GM03348 (cell line): ENCODE data around the gene PRCP.
A peak's percentile ranks its signal among the peaks of the same experiment; 100 is the strongest.

ENCODE experiments used
- DNase-seq: peaks from one replicate; pipeline ENCODE4 v3.0.0; 2012; ENCODE audit warnings: low spot score

PRCP gene

DNA sequence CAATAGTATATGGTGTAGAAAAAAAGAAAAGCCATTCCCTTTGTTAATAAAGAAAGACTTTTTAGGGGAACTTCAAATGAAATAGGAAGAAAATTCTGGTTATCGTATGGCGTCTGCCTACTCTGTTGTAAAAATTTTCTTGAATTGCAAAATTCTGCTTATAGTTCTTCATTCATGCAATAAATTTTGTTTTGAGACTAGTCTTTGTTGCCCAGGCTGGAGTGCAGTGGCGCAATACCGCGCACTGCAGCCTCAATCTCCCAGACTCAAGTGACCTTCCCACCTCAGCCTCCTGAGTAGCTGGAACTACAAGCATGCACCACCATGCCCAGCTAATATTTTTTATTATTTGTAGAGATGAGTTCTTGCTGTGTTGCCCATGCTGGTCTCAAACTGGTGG, 7.1 kb upstream of the PRCP start:
- DNase-seq = no peak

DNA sequence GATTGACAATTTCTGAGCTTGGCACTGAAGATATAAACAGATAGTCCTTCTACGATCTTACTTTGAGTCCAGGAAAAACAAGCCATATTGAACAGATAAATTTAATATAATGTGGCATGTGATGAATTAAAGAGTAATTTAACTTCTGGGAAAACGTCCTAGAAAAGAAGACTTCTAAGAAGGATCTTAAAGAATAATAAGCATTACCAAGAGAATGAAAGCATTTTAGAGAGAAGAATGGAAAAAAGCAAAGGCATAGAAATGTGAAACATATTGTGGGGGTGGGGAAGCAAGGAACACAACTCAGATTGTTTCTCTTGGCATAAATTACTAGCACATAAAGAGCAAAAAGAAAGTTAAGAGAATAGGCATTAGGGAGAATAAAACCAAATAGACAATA, 6.7 kb upstream of the PRCP start:
- DNase-seq = no peak

DNA sequence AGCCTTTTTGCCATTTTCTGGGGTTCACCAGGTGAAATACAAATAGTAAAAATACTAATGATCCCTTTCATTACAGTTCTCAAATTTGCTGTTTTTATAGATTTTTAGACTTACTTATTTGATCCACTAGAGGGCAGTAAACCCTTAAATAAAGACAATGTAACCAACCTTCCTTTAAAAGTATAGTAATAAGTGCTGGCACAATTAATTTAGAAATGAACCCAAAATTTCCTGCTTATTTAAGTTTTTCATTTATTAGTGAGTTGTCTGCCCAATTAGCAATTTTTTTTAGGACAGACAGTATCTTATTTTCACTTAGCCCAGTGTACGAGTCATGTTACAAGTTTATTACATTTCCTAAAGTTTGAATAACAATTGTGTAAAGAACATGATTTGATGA, 6.0 kb upstream of the PRCP start:
- peak; percentile 39 for DNase-seq

DNA sequence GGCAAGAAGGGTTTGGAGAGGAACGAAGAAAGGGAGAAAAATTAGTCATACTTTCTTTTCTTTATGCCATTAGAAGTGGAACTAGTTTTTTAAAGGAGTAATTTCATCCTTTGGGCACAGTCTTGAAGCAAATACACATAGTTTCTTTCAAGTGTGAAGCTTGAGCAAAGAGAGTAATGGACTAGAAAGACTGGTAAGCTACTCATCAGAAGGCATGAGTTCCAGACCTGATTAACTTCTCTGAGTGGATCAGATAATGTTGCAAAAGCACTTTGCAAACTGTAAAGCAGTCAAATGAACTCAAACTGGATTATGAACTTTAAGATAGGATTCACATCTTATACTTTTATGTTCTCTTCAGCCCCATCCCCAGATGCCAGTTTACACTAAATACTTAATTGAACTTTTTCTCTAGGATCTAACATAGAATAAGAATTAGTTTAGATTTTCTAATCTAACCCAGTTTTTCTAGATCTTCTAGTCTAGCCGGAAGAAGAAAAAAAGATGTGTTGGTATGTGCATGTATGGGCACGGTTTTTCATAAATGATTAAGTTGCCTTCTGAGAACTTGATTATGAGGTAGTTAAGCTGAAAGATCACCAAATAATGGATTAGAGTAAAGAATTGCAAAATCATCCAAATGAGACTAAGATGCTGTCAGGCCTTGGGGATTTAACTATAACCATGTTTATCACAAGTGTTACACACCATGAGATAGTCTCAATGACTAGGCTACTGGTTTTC, 3.8 kb upstream of the PRCP start:
- DNase-seq = no peak

DNA sequence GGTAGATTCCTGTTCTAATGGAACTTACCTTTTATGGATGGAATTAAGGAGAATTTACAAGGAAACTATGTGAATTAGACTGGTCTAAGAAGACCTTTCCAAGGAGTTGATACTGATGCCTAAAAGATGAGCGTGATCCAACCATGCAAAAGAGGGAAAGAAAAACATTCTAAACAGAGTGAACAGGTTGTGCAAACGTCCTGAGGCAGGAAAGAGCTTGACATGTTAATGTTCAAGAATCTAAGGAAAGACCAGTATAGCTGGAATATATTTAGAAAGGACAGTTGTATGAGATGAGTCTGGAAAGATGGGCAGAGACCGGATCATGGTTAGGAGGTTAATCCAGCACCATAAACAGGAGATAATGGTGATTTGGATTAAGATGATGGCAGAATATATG, 2.6 kb upstream of the PRCP start:
- no peak for DNase-seq

DNA sequence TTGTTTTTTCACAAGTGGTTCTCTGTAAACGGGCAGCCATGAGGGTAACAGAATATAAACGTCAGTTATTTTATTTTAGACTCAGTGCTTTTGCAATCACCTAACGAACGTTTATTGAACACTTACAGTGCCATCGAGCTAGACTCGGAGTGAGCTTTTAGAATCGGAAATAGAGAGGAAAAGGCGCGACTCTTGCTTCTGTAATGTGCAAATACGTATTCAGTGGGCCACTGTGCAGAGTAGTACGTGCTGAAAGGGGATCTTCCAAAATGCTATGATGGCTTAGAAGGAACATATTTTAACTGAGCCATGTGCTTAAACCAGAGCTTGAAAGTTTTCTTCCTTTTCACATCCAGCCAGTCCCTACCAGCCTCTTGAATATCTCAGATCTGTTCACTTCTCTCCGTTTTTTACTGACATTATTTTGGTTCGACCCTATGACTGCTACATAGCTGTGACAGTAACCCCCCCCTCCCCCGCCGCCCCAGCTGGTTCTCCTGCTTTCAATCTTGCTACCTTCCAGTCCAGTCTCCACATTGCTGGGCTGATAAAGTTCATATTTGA, 1.8 kb upstream of the PRCP start:
- no peak for DNase-seq

DNA sequence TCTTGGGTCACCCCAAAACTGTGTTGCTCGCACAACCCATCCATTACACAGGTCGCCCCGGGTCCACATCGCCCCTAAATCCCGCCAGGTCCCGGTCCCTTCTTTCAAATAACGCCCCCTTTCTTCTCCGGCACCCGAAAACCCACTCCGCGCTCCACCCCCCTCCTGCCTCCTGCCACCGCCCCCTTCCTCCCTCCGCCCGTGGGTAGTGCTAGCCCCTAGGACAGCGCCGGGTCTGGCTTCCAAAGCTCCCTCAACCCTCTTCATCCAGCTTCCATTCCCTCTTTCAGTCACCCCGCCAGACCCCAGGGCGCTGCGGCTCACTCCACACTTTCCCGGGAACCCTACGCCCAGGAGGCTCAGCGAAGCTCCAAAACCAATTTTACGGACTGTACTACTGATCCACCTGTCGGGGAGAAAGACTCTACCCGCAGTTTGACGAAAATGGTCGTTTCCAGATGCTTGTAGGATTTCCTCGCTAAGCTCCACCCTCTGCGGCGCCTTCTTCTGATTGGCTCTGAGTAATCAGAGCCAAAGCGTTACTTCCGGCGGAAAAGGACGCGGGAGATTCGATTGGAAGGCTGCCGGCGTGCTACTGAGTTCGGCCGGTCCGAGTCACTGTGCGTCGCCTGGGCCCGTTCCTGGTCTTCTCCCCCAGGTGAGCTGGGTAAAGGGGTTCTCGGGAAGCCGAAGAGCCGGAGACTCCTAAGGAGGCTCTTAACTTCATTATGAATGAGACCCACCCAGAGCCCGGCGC, 1.1 kb upstream of the PRCP start, which contains the start of gene DDIAS:
Gene DDIAS (plus strand): TSS at position 572 of the 757 bp plus-strand sequence. CDS start 13,003 bp downstream, outside the sequence.
- DNase-seq = peak; percentile 96

DNA sequence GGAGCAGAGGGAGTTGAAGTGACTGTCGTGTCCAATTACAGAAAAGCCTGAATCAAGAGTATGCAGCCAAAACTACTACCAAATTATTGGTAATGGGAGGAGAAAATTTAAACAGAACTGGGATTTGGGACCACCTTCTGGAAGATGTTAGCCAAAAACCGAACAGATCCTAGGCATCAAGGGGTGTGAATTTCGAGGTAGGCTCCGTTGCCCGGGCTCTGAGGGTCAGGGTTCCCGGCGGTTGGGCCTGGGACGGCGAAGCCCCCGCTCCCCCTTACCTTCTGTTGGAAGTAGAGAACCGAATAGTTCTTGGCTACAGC, 313 bp downstream of the PRCP start:
- DNase-seq = peak; percentile 9

DNA sequence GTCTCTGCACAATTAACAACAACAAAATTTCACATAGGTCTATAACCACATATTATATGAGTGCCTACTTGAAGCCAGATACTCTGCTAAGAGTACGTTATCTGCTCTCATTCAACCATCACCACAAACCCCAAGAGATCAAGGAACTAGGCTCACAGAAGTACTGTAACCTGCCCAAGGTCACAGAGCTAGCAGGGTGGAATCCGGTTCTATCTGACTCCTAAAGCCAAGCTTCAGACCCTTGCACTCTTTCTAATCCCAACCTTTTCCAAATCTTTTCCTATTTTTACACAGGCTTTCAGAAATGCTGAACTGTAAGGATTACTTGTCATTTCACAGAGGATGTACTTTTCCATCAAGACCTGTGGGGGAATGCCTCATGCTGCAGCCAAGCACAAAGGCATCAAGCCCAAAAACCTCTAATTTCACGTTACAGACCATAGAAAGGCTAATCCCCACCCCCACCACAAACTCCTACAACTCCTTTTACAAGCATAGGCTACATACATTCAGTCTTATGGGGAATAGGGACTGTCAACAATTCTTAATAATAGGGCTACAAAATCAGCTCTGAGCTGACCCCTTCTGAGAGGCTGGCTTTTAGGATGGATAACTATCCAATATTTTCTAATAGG, 927 bp downstream of the PRCP start:
- DNase-seq = no peak

DNA sequence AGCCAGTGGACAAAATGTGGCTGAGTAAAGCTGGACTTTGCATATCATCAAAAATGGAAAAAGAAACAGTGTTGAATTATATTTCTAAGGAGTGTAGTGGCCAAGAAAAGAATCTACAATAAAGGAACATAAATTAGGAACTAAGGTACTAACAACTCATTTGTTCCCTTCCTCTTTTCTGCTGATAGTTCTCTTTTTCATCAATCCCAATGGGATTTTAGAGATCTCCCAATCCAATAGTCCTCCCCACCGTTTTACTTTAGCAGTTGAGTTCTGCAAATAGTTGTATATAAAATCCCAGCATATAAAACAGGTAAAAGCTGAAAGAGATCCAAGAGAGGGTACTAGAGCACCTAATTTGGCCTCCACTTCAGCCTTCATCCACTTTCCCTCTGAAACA, 2.0 kb downstream of the PRCP start:
- no peak for DNase-seq

DNA sequence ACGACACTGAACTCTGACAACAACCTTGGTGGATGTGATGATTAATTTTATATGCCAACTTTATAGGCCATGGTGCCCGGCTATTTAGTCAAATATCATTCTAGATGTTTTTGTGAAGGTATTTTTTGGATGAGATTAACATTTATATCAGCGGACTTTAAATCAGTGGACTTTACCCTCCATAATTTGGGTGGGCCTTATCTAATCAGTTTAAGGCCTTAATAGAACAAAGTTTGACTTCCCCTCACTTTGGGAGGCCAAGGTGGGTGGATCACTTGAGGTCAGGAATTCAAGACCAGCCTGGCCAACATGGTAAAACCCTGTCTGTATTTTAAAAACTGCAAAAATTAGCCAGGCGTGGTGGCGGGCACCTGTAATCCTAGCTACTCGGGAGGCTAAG, 4.0 kb downstream of the PRCP start:
- no peak for DNase-seq

DNA sequence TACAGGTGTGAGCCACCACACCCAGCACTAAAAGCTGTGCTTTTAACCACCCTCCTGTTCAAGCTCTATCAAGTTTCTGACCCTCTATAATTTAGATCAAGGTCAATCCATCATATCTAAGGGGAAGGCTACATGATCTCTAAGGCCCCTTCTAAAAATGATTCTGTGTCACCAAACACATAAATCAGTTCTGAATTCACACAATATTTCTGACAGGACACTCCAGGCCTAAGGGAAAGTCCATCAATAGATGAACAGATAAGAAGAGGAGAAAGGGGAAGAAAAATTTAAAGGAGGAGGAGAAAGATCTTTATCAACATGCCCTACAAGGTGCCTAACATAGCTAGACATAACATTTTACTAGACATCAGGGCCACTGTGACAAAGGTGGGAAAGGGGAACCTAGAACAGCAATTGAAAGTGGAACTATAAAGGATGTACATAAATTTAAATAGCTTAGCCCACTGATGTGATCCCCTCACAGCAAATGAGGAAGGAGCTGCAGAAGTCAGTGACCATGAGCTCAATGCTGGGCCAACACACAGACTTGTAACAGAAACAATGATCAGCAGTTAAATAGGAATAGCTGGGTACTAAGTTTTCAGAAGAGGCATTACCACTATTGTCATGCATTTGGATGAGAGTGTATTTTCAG, 4.7 kb downstream of the PRCP start:
- DNase-seq = no peak

DNA sequence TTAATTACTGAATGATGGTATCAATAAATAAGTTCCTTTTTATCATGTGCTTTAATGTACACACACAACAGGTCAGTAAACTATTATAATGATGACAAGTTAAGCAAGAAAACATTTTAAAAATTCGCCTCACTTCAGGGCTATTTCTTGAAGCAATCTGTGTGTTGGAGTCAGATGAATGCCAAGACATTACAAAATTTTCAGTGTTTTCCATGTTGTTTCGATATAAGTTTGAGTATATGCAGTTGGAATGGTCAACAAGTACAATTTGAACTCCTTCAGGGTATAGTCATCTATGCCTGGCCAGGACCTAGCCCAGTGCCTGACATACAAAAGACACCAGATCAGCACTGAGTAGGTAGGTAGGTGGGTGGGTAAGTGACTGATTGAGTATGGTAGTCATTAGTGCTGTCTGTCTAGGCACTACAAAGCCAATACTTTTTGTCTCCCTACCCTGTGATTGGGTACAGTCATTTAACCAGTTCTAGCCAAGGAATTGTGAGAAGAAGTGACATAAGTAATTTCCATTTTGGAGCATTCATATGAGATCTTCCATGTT, 7.5 kb downstream of the PRCP start:
- no peak for DNase-seq

DNA sequence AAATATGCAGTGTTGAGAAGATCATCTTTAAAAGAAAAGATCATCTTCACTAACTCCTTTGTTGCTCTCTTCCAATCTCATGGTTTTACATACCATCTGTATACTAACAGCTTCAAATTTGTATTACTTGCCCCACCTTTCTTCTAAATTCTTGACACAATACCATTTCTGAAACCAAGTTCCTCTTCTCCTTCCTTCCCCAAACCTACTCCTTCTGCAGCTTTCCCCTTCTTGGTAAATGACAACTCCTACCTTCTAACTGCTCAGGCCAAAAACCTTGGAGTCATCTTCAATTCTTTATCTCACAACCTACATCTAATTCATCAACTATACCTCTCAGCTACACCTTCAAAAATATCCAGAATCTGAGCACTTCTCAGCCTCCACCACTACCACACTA, 9.3 kb downstream of the PRCP start:
- no peak for DNase-seq

DNA sequence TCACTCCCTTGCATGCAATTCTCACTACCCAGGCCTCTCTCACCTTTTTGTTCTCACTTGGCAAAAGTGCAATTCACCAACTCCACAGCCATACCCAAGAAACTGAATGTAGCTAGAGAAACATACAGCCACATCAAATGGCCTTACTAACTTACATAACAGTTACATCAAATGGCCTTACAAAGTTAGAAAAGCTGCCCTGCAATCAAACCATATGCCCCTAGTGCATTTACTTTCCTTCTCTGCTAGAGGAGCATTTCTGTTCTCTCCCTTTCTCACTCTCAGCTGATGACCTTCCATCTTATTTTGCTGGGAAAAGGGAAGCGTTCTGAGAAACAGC, 10.3 kb downstream of the PRCP start:
- no peak for DNase-seq

DNA sequence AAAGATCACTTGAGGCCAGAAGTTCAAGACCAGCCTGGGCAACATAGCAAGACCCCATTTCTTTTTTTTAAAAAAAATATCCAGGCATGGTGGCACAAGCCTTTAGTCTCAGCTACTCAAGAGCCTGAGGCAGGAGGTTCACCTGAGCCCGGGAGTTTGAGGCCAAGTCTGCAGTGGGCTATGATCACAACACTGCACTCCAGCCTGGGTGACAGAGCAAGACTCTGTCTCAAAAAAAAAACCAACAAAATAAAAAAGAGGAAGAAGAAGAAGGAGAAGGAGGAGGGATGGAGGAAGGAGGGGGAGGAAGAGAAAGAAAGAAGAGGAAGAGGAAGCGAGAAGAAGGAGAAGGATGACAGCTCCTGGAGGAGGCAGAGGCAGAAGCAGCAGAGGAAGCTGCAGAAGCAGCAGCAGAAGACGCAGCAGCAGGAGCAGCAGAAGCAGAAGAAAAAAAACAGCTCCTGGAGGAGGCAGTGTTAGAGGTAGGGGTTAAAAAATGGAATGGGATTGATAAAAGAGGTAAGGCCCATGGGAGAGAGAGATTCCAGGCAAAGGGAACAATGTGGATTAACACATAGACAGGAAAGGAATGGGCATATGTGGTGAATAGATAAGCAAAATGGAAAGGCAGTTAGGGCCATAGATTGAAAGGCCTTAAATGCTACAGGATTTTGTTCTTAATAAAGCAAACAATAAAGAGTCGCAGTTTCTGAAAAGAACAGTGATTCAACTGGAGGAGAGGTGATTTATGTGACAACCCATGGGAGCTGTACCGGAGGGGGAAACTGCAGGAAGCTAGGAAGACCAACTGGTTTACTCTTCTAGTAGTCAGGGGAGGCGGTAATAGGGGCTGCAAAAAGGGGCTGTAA, 10.9 kb downstream of the PRCP start:
- DNase-seq = no peak

DNA sequence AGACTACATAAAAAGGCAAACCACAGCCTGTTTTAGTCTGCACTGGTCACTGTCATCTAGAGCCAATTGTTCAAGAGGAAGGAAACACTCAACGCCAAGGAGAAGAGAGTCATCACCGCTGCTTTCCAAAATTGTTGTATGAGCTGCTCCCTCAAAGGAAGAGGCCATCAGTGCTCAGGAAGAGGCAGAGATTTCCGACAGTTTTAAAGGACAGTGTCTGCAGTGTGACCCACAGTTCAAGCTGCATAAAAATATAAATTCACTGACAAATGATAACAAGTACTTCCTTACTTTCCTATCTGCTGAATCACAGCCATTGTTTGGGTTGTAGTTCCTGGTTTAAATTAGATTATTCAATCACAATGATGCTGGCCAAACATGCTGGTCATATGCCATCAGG, 16.4 kb downstream of the PRCP start:
- peak; percentile 9 for DNase-seq

DNA sequence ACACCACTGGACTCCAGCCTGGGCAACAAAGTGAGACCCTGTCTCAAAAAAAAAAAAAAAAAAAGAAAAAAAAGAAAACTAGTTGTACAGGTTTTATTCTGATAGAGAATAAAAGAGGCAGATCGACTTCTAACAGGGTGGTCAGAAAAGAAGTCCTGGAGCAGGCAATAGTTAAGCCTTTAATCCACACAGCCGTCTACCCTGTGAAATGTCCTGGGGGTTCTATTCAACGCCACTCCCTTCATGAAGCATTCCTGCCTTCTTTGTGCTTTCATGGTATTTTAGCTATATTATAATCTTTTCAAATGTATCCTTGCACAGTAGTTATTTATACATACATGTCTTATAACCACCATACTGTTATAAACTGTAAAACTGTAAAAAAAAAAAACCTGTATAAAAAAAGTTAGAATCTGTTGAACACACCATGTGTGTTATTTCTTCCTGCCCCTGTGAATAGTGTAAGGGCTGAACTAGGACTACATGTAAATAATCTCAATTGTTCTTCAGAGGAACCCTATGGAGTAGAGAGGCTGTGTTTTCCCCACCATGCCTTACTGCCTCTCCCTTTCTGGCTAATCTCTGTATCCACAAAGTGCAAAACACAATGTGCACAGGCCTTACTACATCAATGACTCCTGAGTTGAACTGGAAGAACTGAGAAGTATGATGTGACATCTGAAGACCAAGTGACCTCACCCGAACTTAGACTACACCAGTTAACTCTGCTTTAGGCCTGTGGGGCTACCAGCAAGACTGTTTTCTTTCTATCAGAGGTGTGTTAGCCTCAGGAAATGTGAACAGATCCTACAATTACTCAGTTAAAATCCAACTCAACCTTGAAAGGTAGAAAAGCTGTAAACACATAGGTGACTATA, 25.3 kb downstream of the PRCP start:
- no peak for DNase-seq

DNA sequence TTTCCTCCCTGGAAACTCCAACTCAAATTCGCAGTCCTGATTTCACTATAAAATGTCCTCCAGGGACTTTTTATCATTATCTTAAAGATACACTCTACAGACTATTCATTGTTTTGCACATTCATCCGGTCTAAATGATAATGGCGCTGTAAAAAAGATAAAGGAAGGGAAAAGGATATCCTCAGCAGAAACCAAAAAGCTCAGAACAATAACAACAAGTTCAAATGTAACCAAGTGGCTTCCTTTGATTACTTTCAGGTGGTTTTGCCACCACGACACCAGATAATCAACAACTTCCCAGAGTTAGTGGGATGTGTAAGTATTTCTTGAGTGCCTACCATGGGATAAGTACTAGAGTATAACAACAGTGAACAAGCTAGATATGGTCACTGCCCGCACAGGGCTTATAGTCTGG, 26.3 kb downstream of the PRCP start:
- DNase-seq = no peak
